HuH-7 (cell line): Measurements from ENCODE around the gene PNPLA3.
A peak's percentile ranks its signal among the peaks of the same experiment; 100 is the strongest.

Experiments
- DNase-seq: peaks from one replicate; pipeline ENCODE4 v3.0.0; 2011; ENCODE audit warnings: low spot score

Gene PNPLA3

DNA sequence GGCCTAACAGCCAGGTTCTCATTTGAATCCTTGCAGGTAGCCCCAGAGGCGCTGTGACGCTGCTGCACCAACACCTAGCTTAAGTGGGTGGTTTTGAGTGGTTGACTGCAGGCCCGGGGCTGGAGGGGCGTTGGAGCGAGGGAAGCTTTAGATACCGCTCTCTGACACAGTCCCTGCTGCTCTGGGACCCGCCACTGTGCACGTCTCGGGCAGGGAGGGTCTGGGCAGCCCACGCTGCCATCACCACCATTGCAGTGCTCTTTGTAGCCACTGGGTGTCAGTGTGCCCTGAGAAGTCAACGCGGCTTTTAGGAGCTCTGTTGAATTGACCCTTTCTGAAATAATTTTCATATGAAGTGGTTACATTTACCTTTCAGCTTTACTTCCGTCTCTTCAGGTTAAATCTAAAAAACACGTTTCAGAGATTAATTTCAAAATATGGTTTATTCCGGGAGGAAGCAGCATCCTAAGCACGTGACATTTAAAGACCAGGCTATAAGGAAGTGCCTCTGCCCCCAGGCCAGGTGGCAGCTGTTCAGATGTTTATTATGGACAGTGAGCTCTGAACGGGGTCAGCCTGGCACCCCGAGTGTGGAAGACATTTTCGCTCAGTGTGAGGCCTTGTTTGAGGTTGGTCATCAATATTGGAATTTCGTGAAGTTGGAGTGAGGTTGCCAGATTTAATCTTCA, 69.6 kb downstream of the PNPLA3 start:
- DNase-seq: peak; percentile 73

DNA sequence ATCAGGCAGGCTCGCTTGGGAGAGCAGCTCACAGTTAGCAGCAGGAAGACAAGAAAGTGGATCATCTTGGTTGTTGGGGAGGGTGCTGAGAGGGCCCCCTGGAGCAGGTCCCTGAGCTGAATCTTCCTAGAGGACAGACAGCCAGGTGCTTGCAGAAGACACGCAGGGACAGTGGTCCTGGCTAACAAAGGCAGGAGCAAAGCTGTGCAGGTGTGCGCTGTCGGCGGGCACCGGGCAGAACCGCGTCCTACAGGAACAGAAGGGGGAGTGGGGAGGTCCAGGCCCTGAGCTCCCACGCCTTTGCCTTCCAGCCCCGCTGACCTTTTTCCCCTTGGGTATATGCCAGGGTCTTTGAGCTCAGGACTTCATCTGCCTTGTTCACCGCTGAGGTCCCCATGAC, 70.4 kb downstream of the PNPLA3 start:
- DNase-seq: no peak

DNA sequence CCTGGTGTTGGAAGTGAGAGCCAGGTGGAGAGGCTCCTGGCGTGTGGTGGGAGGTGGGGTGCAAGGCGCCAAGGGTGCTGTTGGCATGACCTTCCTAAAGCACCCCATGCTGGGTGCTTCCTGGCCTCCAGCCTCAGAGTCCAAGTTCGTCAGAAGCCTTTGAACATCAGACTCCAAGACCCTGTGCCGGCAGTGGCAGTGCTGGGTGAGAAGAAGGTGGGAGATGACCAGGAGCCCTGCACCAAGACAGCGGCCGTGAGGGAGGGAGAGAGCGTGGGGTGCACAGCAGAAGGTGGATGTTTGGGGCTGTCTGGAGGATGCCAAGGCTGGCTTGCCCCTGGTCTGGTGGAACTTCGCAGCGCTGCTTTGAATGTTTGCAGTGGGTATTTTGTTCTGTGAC, 70.8 kb downstream of the PNPLA3 start:
- DNase-seq: no peak

DNA sequence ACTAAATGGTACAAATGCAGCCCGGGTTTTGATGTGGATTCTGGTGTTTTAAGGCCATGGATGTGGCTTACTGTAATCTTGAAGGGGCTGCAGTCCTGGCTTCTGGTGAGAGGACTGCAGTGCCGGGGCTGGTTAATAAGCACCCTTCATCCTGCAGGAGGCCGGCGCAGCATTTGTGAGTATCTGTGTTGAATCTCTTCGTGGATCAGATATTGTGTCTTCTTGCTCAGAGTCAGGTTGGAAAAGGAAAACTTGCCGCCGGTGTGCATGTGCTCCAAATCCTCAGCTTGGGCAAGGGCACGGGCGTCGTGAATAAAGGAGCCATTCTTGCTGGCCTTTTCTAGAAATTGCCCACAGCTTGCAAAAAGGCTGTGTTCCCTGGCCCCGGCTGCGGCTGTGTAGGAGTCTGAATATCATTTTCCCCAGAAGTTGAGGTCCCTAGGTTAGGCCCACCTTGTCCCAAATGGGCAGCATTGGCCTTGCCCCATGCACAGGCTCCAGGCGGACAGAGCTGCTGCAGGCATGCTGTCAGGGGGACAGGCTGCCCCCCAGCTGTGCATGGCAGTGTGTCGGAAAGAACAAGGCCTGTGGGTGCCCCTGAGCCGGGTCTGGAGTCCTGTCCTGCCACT, 71.6 kb downstream of the PNPLA3 start:
- DNase-seq: no peak

DNA sequence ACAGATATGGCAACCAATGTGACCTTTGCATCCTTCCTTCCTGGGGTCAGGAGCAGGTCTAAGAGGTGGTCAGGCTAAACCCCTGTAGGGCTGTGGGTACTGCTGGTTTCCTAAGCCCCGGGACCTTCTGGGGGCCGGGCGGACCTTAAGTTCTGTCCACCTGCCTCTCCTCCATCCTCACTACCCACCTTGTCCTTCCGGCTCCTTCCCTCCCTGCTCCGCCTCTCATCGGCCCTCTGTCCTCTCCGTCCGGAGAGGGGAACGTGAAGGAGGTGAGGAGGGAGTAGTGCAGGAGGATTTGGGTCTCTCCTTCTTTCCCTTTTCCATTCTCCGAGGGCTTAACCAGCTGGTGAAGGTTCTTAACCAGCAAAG, 72.2 kb downstream of the PNPLA3 start:
- no peak for DNase-seq

DNA sequence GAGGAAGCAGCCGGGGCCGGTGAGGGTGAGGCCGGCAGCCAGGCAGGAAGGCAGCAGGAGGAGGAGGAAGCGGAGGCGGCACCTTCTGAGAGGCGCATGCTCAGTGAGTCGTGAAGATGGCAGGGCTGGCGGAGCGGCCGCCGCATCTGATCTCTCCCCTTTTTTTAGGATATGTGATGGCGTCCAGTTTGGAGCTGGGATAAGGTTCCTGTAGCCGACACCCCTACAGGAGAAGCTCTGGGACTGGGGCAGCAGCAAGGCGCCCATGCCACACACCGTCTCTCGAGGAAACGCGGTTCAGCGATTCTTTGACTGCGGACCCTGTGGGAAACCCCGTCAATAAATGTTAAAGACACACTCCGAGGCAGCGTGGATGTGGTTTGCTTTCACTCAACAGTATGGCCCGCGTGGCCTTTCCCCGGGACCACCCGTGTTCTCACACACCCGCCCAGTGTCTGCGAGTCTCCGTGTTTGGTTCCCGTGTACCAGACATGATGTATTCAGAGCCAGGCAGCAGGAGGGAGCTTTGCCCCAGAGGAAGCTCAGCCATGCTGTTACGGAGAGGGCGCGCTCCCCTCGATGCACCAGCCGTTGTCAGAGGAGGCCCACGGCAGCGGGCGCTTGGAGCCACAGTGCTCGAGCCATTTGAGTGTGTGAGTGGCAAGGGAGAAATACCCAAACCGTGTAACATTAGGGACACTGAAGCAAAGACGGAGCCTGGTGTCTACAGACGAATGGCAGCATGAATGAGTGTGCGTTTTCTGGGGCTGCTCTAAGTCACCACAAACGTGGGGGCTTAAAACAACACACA, 72.8 kb downstream of the PNPLA3 start:
- DNase-seq: no peak

DNA sequence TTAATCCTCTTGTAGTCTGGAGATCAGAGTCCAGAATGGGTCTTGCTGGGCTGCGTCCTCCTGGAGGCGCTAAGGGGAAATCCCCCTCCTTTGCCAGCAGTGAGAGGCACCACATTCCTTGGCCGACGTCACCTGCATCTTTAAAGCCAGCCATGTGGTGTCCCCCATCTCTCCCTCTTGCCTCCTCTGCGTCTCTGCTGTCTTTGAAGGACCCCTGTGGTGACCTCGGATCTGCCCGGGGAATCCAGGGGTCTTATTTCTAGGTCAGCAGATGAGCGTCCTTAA, 73.3 kb downstream of the PNPLA3 start:
- DNase-seq: no peak
